MM.1S (cell line): ENCODE data around the gene KCTD15.

Source experiments
- EZH2 ChIP-seq: fragments of 300-600 bp; sonication (generic); optimal IDR thresholded peaks from 2 replicates; pipeline ENCODE3; 2017; ENCODE audit warnings: low read depth, mild to moderate bottlenecking, antibody characterized with exemption, low read length, mixed read lengths
- TF ChIP-seq, protein P1 (sequence below): fragments of 300-600 bp; sonication (generic); IDR thresholded peaks from 2 replicates; pipeline ENCODE4 v1.5.1; 2016; ENCODE audit warnings: antibody characterized with exemption, low read length, mixed read lengths

DNA sequence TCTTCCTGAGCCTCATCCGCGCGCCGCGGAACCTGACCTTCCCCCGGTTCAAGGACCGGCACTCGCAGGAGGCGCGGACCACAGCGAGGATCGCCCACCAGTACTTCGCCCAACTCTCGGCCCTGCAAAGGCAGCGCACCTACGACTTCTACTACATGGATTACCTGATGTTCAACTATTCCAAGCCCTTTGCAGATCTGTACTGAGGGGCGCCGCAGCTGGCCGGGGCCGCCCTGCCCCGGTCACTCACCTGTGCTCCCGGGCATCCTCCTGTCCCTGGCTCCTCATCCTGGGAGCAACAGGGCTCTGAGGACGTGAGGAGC, 23.9 kb upstream of the KCTD15 start:
- TF ChIP-seq, protein P1, sequence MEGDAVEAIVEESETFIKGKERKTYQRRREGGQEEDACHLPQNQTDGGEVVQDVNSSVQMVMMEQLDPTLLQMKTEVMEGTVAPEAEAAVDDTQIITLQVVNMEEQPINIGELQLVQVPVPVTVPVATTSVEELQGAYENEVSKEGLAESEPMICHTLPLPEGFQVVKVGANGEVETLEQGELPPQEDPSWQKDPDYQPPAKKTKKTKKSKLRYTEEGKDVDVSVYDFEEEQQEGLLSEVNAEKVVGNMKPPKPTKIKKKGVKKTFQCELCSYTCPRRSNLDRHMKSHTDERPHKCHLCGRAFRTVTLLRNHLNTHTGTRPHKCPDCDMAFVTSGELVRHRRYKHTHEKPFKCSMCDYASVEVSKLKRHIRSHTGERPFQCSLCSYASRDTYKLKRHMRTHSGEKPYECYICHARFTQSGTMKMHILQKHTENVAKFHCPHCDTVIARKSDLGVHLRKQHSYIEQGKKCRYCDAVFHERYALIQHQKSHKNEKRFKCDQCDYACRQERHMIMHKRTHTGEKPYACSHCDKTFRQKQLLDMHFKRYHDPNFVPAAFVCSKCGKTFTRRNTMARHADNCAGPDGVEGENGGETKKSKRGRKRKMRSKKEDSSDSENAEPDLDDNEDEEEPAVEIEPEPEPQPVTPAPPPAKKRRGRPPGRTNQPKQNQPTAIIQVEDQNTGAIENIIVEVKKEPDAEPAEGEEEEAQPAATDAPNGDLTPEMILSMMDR = no peak
- no peak for TF ChIP-seq EZH2
